NCI-H2227 (cell line): ENCODE measurements around the gene LENEP.

Experiments
- DNase-seq: peaks from one replicate; lab custom pipeline; 2025; ENCODE audit not compliant: unreplicated experiment; lab: John Stamatoyannopoulos, UW

Gene LENEP

DNA sequence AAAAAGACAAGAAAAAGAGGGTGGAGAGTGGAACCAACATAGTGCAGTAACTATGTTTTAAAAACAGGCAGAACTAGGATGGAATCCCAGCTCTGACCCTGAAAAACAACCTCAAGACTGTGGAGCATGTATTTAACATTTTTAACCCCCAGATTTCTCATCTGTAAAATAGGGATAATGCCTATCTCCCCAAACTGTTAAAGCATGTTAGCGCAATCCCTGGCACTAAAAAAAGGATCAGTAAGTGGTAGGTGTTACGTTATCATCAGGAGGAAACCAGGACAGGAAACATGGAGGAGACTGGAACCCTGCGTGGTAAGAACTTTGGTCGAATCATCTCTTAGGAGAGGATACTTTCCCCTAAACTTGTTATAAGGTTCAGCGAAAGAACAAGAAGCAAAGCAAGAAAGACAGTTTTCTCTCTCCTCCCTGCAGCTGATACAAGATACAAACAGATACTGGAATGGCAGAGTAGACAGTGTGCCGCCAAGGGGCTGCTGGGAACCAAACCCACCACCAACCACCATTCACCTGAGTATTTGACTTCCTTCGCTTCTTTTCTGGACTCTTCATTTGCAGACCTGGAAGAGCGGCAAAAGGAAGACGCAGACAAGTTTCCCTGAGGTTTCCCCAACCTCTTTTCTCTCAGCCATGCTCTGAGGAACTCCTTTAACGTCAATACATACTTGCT lies 32.8 kb upstream of the LENEP start:
- DNase-seq, result no peak

DNA sequence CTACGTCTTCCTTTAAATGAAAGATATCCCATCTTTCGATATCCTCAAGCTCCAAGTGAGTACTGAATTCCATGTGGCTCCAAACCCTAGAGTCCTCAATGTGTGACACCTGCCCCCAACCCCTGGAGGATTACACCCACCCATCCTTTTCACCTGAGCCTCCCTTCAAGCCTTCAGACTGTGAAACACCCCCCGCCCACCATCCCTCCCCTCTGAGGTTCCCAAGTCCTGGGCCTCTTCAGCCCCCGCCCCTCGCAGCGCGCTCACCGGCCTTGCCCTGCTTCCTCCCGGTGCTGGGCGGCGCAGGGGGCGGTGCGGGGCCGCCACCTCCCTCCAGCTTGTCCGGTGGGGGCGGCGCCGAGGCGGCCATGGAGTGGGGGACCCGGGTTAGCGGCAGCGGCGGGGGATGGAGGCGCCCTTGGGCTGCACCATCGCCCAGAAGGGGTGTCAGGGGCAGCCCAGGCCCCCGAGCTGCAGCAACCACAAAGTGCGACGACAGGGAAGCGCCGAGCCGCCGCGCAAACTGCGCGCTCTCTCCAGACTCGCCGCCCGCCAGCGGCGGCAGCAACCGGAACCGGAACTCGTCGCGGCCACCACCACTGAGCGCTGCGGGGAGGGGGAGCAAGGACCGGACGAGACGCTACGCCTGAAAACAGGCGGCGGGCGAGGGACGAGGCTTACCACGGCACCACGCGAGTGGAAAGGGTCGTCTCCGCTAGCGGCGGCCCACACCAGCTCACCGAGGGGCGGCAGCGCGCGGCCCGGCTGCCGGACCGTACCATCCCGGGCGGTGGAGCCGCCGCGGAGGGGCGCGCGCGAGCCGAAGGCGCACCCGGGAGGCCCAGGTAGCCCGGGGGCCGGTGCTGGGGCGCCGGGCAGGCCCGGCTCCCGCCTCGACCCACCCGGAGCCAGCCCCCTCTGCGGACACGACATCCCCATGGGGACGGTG lies 31.9 kb upstream of the LENEP start, which contains the start of gene PYGO2:
Gene PYGO2 (minus strand): TSS at position 576 of the 949 bp plus-strand sequence. CDS start 206 bp downstream, at position 370.
- DNase-seq, result peak; percentile 92

DNA sequence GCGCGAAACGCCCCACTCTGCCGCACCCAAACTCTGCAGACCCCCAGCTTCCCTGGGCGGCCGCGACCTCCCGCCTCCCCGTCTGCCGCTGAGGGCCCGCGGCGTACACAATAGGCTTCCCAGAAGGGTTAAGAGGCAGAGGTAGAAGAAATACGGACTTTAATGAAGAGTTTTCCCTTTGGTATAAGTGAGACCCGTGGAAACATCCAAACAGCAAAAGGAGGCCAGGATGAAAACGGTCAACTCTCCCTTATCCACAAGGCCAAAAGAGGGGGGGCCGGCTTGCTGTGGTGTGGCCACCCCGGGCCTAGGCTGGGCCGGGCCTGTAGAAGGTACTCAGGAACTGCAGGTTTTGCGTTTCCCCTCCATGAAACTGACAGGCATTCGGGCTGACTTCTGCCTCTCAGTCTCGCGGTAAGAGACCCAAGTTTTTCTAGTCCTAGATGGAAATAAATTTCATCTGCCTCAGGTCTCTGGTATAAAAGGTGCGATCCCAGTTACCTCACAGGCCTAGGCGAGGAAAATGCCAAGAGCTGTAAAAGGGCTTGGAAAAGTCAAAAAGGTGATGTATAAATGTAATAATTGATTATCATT lies 31.1 kb upstream of the LENEP start:
- DNase-seq, result no peak

DNA sequence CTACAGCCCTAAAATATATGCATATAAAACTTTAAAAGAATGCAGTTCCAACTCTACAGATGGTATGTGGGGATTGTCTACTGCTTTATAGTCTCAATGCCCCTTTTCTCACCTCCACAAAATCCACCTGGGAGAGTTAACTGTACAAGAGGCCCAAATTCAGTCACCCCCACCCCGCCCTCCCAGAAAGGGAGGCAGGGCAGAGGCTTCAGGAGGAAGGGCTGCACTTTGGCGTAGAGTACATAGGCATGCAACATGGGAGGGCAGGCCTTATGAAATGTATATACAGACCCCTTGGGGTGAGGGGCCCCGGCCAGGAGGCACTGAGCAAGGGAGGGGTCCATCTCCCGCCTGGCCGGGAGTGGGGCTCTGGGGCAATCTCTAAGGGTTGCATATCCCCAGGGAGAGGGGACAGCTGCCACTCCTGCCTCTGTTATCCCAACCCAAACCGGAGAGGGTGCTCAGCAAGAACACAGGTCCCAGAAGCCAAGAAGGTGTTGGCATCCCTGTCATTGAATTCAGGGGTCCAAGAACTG lies 30.5 kb upstream of the LENEP start:
- no peak for DNase-seq

DNA sequence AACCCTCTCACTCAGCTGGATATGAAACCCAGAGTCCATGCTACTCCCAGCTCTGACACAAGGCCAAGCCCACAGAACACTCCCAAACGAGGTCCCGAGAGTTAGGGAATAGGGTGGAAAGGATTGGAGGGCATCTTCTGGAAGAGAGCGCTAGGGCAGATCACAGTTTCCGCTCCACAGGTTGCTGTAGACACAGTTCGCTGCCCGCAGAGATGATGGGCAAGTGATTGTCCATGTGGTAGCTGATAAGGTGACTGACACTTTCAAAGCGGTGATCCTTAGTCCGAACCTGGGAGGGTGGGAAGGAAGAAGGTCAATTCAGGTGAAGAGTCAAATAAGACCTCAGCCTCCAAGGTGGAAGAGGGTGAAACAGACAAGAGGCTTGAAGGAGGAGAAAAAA lies 29.7 kb upstream of the LENEP start:
- DNase-seq, result no peak

DNA sequence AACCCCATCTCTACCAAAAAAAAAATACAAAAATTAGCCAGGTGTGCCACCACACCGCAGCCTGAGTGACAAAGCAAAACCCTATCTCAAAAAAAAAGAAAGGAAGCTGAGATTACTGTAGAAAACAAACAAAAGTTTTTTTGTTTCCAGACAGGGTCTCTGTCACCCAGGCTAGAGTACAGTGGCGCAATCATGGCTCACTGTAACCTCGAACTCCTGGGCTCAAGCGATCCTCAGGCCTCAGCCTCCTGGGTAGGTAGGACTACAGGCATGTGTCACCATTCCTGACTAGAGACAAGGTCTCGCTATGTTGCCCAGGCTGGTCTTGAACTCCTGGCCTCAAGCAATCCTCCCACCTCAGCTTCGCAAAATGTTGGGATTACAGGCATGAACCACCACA lies 29.0 kb upstream of the LENEP start:
- DNase-seq, result no peak

DNA sequence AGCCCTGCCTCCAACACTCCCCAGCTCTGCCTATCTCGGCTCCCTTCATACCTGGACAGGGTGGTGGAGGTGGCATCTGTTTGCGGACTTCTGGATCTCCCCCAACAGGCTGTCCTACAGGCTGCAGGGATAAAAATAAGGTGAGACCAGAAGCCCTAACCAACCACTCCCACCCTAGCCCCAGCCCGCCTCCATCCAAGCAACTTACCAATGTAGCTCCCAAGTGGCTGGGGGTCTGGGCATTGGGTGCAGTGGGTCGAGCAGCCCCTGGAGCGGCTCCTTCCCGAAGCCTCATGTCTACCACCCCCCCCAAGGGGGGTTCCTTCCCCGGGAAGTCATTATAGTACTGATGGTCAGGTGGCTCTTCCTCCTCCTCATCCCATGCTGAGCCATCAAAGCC lies 27.3 kb upstream of the LENEP start:
- DNase-seq, result no peak

DNA sequence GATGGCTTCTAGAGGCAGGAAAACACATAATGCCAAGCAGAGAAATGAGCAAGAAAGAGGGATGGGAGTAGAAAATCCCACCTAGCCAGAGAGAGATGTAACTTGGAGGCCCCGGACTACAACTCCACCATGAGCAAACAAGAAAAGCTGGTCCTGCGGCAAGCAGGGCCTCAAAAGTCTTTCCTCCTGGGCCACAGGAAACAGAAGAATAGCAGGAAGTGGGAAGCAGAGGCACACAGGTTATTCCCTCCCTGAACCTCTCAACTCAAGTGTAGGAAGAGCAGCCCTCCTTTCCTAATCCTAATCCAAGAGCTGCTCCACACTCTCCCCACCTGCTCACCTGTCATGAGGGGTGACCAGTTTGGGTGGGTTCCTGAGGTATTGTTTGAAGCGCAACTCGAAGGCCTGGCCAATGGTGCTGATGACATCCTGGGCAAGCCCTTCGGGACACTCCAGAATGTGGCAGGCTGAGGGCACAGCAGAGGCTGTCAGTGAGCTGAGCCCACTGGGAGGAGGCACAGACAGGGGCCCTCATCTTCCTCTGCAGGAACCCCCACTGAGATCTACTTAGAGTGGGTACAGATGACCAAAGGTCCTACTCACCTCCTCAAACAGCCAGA lies 25.9 kb upstream of the LENEP start:
- no peak for DNase-seq

DNA sequence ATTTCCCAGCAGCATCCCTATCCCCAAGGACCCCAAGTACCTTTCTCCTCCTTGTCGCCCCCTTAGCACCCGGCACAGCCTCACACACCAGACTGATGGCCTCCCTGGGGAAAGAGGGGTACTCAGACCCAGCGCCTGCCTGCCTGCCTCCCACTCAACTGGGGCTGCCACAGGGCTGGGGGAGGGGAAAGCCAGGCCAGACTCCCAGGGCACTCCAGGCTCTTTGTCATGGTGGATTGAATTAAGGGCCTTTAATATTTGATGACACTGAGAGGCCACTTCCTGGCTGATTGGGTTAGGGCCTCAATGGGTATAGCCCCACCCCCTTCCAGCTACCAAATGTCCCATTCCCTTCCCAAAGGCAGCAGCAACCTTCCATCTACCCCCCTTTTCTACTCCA lies 24.7 kb upstream of the LENEP start:
- DNase-seq, result no peak

DNA sequence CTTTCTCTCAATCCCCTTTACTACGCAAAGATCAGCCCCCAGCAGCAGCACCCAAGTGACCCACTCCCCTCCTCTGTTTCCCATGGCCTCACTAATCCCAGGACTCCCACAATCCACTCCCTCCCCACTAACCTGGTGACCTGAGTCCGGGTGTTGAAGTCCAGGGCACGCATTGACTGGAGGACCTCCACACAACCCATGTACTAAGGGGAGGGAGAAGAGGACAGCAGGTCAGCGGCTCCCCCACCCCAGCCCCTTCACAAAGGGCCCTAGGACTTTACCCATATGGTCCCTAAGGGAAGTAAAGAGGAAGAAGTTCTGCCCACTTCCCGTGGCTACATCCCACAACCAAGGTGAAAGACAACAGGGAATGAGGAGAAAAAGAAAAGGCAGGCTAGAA lies 24.1 kb upstream of the LENEP start:
- no peak for DNase-seq

DNA sequence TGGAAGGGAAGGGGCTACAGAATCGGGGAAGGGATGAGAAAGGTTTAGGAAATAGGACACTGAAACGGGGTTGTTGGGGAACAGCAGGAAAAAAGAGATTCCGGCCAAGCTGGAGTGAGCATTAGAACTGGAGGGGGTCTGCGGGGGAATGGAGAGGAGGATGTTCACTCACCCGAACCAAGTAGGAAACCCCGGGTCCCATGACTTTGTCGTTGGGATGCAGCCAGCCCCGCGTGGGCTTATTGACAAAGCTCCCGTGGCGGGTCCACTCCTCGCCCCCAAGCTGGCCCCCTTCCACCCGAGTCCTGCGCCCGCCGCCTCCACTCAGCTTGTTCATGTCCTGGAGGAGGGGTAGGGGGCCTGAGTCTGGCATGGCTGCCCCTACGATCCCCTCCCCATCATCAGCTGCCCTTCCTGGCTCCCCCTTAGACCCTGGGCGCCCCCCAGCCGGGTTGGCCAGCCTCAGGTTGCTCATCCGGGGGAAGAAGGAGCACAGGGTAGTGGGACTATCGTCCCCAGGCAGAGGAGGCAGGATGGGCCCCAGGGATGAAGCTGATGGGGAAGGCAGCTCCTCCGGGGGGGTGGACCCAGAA lies 23.4 kb upstream of the LENEP start:
- DNase-seq, result no peak

DNA sequence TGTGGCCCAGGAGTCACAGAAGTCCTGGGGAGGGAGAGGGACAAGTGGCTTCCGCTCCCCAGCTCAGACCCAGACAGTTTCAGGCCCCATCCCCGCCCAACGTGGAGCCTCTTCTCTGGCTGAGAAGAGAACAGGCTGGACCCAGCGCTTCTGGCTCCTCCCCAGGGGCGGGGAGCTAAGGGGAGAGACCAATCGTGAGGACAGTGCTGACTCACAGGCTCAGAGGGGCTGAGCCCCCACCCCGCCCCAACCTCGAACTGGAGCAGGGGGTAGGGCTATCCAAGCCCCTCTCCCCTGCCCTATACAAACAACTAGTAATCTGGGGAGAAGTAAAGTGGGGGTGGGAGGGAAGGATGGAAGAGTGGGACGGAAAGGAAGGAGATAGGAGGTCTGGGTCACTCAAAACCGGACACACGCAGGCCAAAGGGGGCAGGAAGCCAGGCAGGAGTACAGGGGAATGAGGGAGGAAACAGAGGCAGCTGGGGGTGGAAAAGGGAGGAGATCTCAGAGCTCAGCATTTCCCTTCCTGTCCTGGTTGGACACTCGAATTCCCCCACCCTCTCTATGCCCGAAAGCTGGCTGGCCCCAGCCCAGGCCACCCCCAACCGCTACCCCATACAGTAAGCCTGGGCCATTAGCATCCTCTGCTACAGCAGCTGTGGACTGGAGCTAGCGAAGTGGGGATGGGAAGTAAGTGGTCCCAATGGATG lies 22.6 kb upstream of the LENEP start, which contains the start of gene SHC1:
Gene SHC1 (minus strand): TSS at position 117 of the 710 bp plus-strand sequence. CDS start 221 bp downstream, outside the sequence.
- peak; percentile 95 for DNase-seq

DNA sequence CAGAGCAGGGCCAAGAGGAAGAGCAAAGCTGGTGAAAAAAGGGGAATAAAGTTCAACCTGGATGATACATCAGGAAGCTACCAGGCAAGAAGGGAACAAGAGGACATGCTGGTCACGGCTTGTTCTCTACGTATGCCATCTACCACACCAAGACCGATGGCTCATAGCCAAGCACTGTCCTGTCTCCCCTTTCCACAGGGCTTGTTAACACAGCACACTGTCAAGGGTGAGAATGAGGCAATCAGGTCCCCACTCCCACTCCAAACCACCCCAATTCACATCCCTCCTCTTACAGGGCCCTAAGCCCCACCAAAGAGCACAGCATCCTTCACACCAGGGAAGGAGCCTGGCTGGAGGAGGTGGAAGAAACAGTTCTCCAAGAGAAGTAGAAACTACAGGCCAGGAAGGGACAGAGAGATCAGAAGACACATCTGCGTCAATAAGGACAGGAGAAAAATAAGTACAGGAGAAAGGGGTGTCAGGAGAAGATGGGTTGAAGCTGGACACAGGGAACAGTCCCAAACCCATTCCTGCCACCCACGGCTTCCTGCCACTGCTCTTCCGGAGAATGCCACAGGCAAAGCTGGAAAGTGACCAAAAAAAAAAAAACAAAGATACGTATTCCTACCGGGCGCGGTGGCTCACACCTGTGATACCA lies 21.9 kb upstream of the LENEP start:
- no peak for DNase-seq

DNA sequence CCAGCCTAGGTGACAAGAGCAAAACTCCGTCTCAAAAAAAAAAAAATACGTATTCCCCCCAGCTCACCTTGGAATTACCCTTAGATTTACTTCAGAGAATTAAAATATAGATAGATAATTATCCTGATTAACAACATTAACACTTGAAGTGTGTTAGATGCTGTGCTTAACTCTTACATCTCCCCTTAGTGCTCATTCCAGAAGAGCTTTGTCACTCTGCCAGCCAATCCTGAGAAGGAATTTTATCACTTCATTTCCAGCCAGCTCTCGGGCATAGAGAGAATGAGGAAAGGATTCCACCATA lies 21.2 kb upstream of the LENEP start:
- no peak for DNase-seq

DNA sequence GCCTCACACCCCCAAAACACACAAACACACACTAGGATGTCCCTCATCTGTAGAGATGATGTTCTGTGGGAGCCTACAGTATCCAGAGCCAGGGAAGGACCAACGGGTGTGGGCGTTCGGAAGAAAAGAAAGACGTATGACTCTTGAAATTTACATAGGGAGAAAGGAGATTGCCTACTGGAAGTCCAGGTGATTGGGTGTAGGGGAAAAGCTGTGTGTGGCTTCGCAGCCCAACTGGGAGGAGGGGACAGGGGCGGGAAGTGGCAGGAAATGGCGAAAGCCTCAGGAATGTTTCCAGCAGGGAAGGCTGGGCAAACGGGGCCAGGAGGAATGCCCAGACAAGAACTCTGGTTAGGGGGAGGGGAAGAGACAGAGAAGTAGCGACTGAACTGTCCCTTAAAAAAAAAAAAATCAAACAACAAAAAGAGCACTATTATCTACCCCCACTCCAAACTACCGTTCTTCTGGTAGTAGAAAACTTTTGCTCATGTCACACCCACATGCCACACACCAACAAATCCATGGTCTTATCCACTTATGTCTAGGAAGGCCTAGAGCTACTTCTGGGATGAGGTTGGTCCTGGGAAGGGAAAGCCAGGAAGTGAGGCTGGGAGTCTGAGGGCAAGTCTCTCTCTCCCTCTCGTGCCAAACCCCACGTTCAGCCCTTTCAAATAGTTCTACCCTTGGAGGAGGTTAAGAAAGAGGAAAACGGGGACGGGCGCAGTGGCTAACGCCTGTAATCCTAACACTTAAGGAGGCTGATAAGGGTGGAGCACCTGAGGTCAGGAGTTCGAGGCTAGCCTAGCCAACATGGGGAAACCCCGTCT lies 20.7 kb upstream of the LENEP start:
- DNase-seq, result peak; percentile 62

DNA sequence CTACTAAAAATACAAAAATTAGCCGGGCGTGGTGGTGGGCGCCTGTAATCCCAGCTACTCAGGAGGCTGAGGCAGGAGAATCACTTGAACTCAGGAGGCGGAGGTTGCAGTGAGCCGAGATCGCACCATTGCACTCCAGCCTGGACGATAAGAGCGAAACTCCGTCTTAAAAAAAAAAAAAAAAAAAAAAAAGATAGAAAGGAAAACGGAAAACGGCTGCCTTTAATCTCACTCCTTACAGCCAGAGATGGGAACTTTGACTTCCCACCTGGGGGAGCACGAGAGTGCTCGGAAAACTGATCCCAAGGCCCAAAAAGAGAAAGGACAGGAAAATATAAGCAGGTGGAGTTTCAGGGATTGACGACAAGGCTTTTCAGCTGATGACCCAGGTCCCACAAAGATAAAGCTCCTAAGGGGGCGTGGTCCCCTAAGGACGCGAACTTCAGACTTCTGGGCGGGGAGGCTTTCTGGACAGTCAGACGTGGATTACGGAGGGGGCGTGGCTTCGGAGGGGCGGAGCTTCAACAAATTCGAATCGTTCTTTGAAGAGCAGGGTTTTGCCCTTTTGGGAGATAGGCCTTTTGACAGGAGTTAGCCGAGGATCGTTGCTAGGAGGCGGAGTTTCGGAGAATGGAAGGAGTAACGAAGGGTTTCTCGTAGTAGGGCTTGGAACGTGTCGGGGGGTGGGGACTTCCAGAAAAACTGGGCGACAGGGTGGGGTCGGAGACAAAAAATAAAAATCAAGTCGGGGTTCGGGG lies 19.9 kb upstream of the LENEP start:
- peak; percentile 93 for DNase-seq

DNA sequence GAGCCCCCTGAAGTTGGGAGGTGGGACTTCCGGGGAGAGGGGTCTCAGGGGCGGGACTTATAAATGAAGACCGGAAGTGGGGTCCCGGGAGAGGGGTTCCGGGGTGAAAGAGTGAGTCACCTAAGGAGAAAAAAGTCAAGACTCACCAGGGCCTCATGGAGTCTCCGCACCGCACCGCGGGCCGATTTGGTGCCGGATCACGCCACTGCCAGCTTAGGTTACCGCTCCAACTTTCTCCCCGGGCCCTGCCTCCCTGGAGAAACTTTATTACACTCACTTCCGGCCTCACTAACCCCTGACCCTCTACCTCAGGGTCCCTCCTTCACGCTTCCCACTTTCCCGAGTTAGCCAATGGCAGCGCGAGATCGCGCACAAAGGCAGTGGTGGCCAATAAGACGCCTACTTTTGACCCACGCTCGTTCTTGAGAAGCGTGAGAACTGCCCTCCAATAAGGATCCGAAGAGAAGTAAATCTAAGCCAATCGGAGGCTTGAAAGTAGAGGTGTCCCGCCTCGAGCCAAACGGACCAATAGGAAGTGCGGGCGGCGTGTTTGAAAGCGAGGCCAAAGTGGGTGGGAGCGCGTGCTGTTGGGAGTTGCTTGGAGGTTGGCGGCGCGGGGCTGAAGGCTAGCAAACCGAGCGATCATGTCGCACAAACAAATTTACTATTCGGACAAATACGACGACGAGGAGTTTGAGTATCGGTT lies 19.1 kb upstream of the LENEP start, which contains the start of gene CKS1B:
Gene CKS1B (plus strand): TSS at position 580 of the 706 bp plus-strand sequence. CDS start 65 bp downstream, at position 645.
- peak; percentile 100 for DNase-seq
